ENCODE results near the gene PLCB3.

DNA sequence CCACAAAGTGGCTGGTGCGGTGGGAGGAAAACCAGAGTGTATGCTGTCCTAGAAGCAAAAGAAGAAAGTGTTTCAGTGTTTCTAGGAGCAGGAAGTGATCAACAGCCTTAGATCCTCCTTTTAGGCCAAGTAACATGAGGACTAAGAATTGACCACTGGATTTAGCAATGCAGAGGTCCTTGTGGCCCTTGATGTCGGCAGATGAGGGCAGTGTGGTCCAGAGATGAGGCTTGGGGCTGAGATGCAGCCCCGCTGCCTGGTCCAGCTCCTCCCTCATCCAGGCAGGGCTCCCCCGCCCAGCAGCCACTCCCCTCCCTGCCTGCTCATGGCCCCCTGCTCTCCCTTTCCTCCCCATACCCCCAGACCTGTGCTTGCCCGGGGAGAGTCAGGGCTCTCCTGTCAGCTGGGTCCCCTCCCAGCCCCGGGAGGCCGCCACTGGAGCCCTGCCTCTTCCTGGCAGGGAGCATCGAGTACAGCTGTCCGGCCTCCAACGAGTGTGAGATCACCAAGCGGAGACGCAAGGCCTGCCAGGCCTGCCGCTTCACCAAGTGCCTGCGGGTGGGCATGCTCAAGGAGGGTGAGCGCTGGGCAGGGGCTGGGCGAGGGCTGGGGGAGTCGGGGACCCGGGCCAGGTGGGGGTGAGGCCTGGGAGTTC lies 62.3 kb downstream of the PLCB3 start:
- TF ChIP-seq, protein P1, sequence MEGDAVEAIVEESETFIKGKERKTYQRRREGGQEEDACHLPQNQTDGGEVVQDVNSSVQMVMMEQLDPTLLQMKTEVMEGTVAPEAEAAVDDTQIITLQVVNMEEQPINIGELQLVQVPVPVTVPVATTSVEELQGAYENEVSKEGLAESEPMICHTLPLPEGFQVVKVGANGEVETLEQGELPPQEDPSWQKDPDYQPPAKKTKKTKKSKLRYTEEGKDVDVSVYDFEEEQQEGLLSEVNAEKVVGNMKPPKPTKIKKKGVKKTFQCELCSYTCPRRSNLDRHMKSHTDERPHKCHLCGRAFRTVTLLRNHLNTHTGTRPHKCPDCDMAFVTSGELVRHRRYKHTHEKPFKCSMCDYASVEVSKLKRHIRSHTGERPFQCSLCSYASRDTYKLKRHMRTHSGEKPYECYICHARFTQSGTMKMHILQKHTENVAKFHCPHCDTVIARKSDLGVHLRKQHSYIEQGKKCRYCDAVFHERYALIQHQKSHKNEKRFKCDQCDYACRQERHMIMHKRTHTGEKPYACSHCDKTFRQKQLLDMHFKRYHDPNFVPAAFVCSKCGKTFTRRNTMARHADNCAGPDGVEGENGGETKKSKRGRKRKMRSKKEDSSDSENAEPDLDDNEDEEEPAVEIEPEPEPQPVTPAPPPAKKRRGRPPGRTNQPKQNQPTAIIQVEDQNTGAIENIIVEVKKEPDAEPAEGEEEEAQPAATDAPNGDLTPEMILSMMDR (IDR thresholded peaks at IDR 0.05; ENCODE audit: poor library complexity, severe bottlenecking), result no peak
- TF ChIP-seq EZH2 (IDR thresholded peaks at IDR 0.05; ENCODE audit: borderline replicate concordance, insufficient read depth, low read length, poor library complexity, severe bottlenecking), result no peak
- no peak for TF ChIP-seq EP300 (conservative IDR thresholded peaks at IDR 0.05; ENCODE audit: poor library complexity, severe bottlenecking)
- no peak for TF ChIP-seq RAD21 (conservative IDR thresholded peaks at IDR 0.05)
- TF ChIP-seq POLR2AphosphoS5 (IDR thresholded peaks at IDR 0.05), result no peak
